Testis (tissue), 2 donors: ENCODE measurements around the gene SPRYD3.

Experiments
- POLR2A ChIP-seq: fragments of 450-650 bp; IDR thresholded peaks from one replicate; pipeline ENCODE4 v1.6.1; 2017; ENCODE audit warnings: antibody characterized with exemption, mild to moderate bottlenecking, moderate library complexity
- TF ChIP-seq, protein P1 (sequence below), 3 experiments: fragments of 450-650 bp in 2 of 3; fragments of 200-600 bp in 1 of 3; sonication (generic) in 1 of 3; IDR thresholded peaks; one replicate each; pipeline ENCODE4 v1.5.1; 2016 to 2019; ENCODE audit warnings: antibody characterized with exemption in 3 of 3, mild to moderate bottlenecking in 2 of 3, moderate library complexity in 1 of 3

GRCh38 chr12:53061404-53062010 is 17.7 kb downstream of the SPRYD3 start:
- TF ChIP-seq, protein P1, sequence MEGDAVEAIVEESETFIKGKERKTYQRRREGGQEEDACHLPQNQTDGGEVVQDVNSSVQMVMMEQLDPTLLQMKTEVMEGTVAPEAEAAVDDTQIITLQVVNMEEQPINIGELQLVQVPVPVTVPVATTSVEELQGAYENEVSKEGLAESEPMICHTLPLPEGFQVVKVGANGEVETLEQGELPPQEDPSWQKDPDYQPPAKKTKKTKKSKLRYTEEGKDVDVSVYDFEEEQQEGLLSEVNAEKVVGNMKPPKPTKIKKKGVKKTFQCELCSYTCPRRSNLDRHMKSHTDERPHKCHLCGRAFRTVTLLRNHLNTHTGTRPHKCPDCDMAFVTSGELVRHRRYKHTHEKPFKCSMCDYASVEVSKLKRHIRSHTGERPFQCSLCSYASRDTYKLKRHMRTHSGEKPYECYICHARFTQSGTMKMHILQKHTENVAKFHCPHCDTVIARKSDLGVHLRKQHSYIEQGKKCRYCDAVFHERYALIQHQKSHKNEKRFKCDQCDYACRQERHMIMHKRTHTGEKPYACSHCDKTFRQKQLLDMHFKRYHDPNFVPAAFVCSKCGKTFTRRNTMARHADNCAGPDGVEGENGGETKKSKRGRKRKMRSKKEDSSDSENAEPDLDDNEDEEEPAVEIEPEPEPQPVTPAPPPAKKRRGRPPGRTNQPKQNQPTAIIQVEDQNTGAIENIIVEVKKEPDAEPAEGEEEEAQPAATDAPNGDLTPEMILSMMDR (IDR thresholded peaks at IDR 0.05) = no peak
- no peak for TF ChIP-seq POLR2A
